ENCODE measurements around the gene SEZ6L2.
"Not testable (repeated sequence)": the region's sequence is repeated elsewhere in the genome, so short reads cannot be mapped to it uniquely, and the experiment has no call there.

The SEZ6L2 gene

GRCh38 chr16:29899516-29900101 lies at the start of gene SEZ6L2:
TSS of gene SEZ6L2 (minus strand) at chr16:29899550. CDS start at chr16:29899019, 531 bp downstream.
- peak; percentile 97 for DNase-seq

GRCh38 chr16:29947897-29948296 lies 48.5 kb upstream of the SEZ6L2 start:
- no peak for DNase-seq

GRCh38 chr16:29943846-29944799 lies 44.8 kb upstream of the SEZ6L2 start:
- peak; percentile 76 for DNase-seq

GRCh38 chr16:29940656-29941055 lies 41.3 kb upstream of the SEZ6L2 start:
- DNase-seq = peak; percentile 8

- DNase-seq = not testable (repeated sequence)
These were observed 32.4 kb upstream of the SEZ6L2 start for GRCh38 chr16:29931750-29932149.

- peak; percentile 66 for DNase-seq
These were observed 27.9 kb upstream of the SEZ6L2 start for GRCh38 chr16:29927070-29927905.

- DNase-seq = peak; percentile 72
These were observed 27.3 kb upstream of the SEZ6L2 start for GRCh38 chr16:29926711-29927052.

GRCh38 chr16:29925781-29926710 lies 26.7 kb upstream of the SEZ6L2 start, which contains the start of gene KCTD13:
TSS of gene KCTD13 (minus strand) at chr16:29926226. CDS start at chr16:29926033, 193 bp downstream.
- peak; percentile 93 for DNase-seq

- peak; percentile 19 for DNase-seq
These were observed 25.9 kb upstream of the SEZ6L2 start for GRCh38 chr16:29925105-29925756.

- DNase-seq = no peak
These were observed 23.7 kb upstream of the SEZ6L2 start for GRCh38 chr16:29922986-29923501.

GRCh38 chr16:29922326-29922725 lies 23.0 kb upstream of the SEZ6L2 start:
- DNase-seq = no peak

GRCh38 chr16:29921034-29921385 lies 21.7 kb upstream of the SEZ6L2 start:
- no peak for DNase-seq

- DNase-seq = no peak
These were observed 21.1 kb upstream of the SEZ6L2 start for GRCh38 chr16:29920288-29921033.

GRCh38 chr16:29916979-29917378 lies 17.6 kb upstream of the SEZ6L2 start:
- no peak for DNase-seq

GRCh38 chr16:29915590-29916247 lies 16.4 kb upstream of the SEZ6L2 start:
- no peak for DNase-seq

- DNase-seq = no peak
These were observed 14.2 kb upstream of the SEZ6L2 start for GRCh38 chr16:29913514-29913913.

GRCh38 chr16:29912087-29912486 lies 12.7 kb upstream of the SEZ6L2 start:
- peak; percentile 80 for DNase-seq

GRCh38 chr16:29911676-29912010 lies 12.3 kb upstream of the SEZ6L2 start:
- DNase-seq = peak; percentile 74

- DNase-seq = no peak
These were observed 11.7 kb upstream of the SEZ6L2 start for GRCh38 chr16:29910819-29911675.

Measured in NCI-H146 (cell line).